GM12878 (cell line): ENCODE data around the gene OLFML3. TPM values are rescaled to one million over a fixed set of nuclear protein-coding genes. Genes with fewer than 3 reads are reported as not detected.

ENCODE experiments used
- ATAC-seq: fragments of 200-7000 bp; cut with Tn5 transposase; 3 replicates; pipeline ENCODE4 v1.9.1; 2020; ENCODE audit warnings: mild to moderate bottlenecking, moderate library complexity
- BruUV-seq: library from RNA; stranded (reverse); fragments of 400-500 nt; replicated peaks from 2 replicates; lab custom pipeline; 2021; lab: Mats Ljungman, UMichigan
- CTCF ChIA-PET: fragments of 300-600 bp; sonication (Branson Sonifier 250); formaldehyde crosslinking; extraction: SDS; loops from one replicate; lab custom pipeline; 2021; ENCODE audit warnings: inconsistent platforms; lab: Yijun Ruan, JAX
- POLR2A ChIA-PET: fragments of 350-600 bp; formaldehyde crosslinking; extraction: SDS; loops from one replicate; lab custom pipeline; 2021; ENCODE audit warnings: inconsistent platforms; lab: Charles Lee
- RAD21 ChIA-PET: fragments of 300-600 bp; sonication (Branson Sonifier 250); formaldehyde crosslinking; loops from one replicate; lab custom pipeline; 2023; ENCODE audit warnings: antibody characterized with exemption; ENCODE audit not compliant: unreplicated experiment; lab: Charles Lee
- SMC1A ChIA-PET: fragments of 300-600 bp; sonication (Branson Sonifier 250); formaldehyde crosslinking; loops from one replicate; lab custom pipeline; 2023; ENCODE audit not compliant: unreplicated experiment, uncharacterized antibody; lab: Charles Lee
- DNase-seq: peaks from one replicate; pipeline ENCODE4 v3.0.0-alpha.2; 2011; ENCODE audit warnings: low read depth, low spot score
- FAIRE-seq: peaks from 3 replicates; lab custom pipeline; 2011; peaks lifted over from hg19 to GRCh38; lab: Jason Lieb, UNC
- H2AFZ ChIP-seq: 2 replicates; pipeline ENCODE4 v1.6.0; 2011; ENCODE audit warnings: low read depth, low read length, control low read depth; ENCODE audit not compliant: control insufficient read depth
- H3K27ac ChIP-seq: 2 replicates; pipeline ENCODE4 v1.5.1; 2011; ENCODE audit warnings: control low read depth; ENCODE audit not compliant: control insufficient read depth, insufficient read depth
- H3K27me3 ChIP-seq, 2 experiments: replicated peaks in 1 of 2; 2 replicates each; pipeline versions ENCODE4 v1.6.0 to v1.6.1; 2011; ENCODE audit warnings: low read length in 1 of 2; ENCODE audit not compliant: control insufficient read depth in 2 of 2, insufficient read depth in 2 of 2
- H3K36me3 ChIP-seq, 2 experiments: 2 replicates each; pipeline ENCODE4 v1.5.1; 2011; ENCODE audit warnings: low read length in 1 of 2; ENCODE audit not compliant: control insufficient read depth in 2 of 2, insufficient read depth in 2 of 2
- H3K4me1 ChIP-seq: 2 replicates; pipeline ENCODE4 v1.6.1; 2011; ENCODE audit warnings: mild to moderate bottlenecking, low read length, moderate library complexity, mixed read lengths; ENCODE audit not compliant: control insufficient read depth, insufficient read depth
- H3K4me2 ChIP-seq: 2 replicates; pipeline ENCODE4 v1.6.0; 2011; ENCODE audit warnings: control low read depth; ENCODE audit not compliant: control insufficient read depth, insufficient read depth
- H3K4me3 ChIP-seq: fragments of 200-600 bp; sonication (generic); 2 replicates; pipeline ENCODE4 v1.5.1; 2016
- H3K79me2 ChIP-seq: 2 replicates; pipeline ENCODE4 v1.6.0; 2011; ENCODE audit warnings: low read length; ENCODE audit not compliant: control insufficient read depth, insufficient read depth
- H3K9ac ChIP-seq: 2 replicates; pipeline ENCODE4 v1.8.0; 2011; ENCODE audit warnings: low read length, control low read depth, mixed read lengths; ENCODE audit not compliant: control insufficient read depth, insufficient read depth
- H3K9me3 ChIP-seq: replicated peaks from 3 replicates; pipeline ENCODE4 v1.5.1; 2011; ENCODE audit warnings: mild to moderate bottlenecking, low read length; ENCODE audit not compliant: control insufficient read depth, insufficient read depth
- H4K20me1 ChIP-seq: 2 replicates; pipeline ENCODE4 v1.6.0; 2011; ENCODE audit not compliant: control insufficient read depth, insufficient read depth
- CBX5 ChIP-seq: sonication (generic); IDR thresholded peaks from 2 replicates; pipeline ENCODE4 v1.6.1; 2016; ENCODE audit warnings: low read depth, moderate library complexity, mild to moderate bottlenecking, inconsistent platforms
- GATAD2B ChIP-seq: fragments of 450-650 bp; conservative IDR thresholded peaks from 2 replicates; pipeline ENCODE4 v1.6.1; 2017; ENCODE audit warnings: low read depth, mild to moderate bottlenecking, moderate library complexity
- PAX8 ChIP-seq: fragments of 450-650 bp; IDR thresholded peaks from 2 replicates; pipeline ENCODE4 v1.6.1; 2017; ENCODE audit warnings: mild to moderate bottlenecking, moderate library complexity
- RB1 ChIP-seq: fragments of 450-650 bp; formaldehyde crosslinking; IDR thresholded peaks from 2 replicates; pipeline ENCODE4 v1.6.1; 2017; ENCODE audit warnings: mild to moderate bottlenecking, borderline replicate concordance
- SMAD5 ChIP-seq: IDR thresholded peaks from 2 replicates; pipeline ENCODE4 v1.6.1; 2016; ENCODE audit warnings: antibody characterized with exemption, low read depth
- SREBF2 ChIP-seq: IDR thresholded peaks from 2 replicates; pipeline ENCODE4 v1.6.1; 2012; ENCODE audit warnings: mild to moderate bottlenecking, low read length
- WGBS: methylation state at CpG from one replicate; pipeline ENCODE4 v1.1.6; 2016; ENCODE audit warnings: low lambda C conversion rate; ENCODE audit not compliant: insufficient replicate concordance, insufficient coverage; ENCODE audit errors: missing lambda C conversion rate; 5-methylcytosine and 5-hydroxymethylcytosine counted together
- in situ Hi-C: fragments of 300-500 bp; cut with MboI; formaldehyde crosslinking; loops from 9 replicates; pipeline ENCODE4 v1.14.3; 2018; ENCODE audit warnings: mixed read lengths
- intact Hi-C: fragments of 100-400 bp; cut with micrococcal nuclease; formaldehyde crosslinking; loops from one replicate; pipeline ENCODE4 v1.14.2; 2022; ENCODE audit not compliant: unreplicated experiment
- polyA plus RNA-seq, 11 experiments: library from polyadenylated mRNA; depleted of rRNA in 4 of 11; unstranded in 6 of 11; stranded (reverse) in 5 of 11; fragments of >200 nt; fragmentation: Nextera tagmentation in 4 of 11; fragmentation: Illumina TruSeq in 1 of 11; extraction: Ambion mirVana in 4 of 11; extraction: Trizol in 1 of 11; gene quantifications; 1 replicate in 1 of 11; 2 replicates in 10 of 11; pipeline versions ENCODE4 v1.2.1 to v1.2.3, GENCODE V29; 2011 to 2016; ENCODE audit warnings: inconsistent platforms in 2 of 11, missing spikeins in 2 of 11, low read depth in 1 of 11
- total RNA-seq, 4 experiments: library from RNA; depleted of rRNA in 3 of 4; stranded (reverse); fragments of >200 nt in 3 of 4; fragmentation: Illumina TruSeq in 1 of 4; extraction: Trizol in 1 of 4; gene quantifications; 2 replicates each; pipeline versions ENCODE4 v1.2.1 to v1.2.3, GENCODE V29; 2013 to 2021

Gene OLFML3
- total and polyA plus RNA-seq, 10 of the 15 experiments (the other 5 are each of a cell fraction or from before 2014, with no cell fraction given), result 0.03 TPM; not detected in 9

DNA sequence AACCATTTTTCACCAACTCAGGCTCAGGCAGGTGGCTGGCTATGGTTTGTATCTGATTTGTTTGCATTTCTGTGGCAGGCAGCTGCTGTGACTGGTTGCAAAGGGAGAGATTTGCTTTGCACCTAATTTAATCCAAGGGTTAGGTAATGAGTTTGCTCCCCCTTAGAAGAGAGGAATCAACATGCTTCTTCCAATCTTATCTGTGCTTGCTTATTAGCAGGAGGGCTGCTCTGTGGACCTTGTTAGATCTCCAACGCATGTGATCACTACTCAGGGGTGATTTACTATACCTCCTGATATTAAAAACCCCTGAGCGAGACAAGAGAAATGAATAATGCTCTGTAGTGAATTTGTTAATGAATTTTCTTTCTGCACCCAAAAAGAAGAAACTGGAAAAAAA lies 20.5 kb downstream of the OLFML3 start:
- TF ChIP-seq PAX8 (no peak), RB1 (no peak)
- Histone ChIP-seq H3K4me1 (no peaks in the 10 kb centered on the region), H4K20me1 (no peaks in the 10 kb centered on the region), H3K36me3 (no peaks in the 10 kb centered on the region), H3K9me3 (peaks cover 3% of the 10 kb centered on the region; the same call in 2 of the 3 replicates), H3K4me3 (no peak overlapping the region), H3K9ac (no peak overlapping the region), H3K4me2 (no peak overlapping the region), H3K27me3 (no peaks in the 10 kb centered on the region), H2AFZ (no peak overlapping the region), H3K27ac (no peak overlapping the region), H3K79me2 (no peaks in the 10 kb centered on the region)
- WGBS, result 55% methylated on average over 2 of the region's 2 CpGs
- ChIA-PET RAD21 (no interaction called here), POLR2A (no interaction called here), SMC1A (interaction anchor here (0.7 kb wide), 1 partner anchor 36 kb away, joined by 3 read pairs; no protein-coding TSS in a partner anchor), CTCF (interaction anchor here (0.8 kb wide), 1 partner anchor 283 kb away, joined by 3 read pairs; no protein-coding TSS in a partner anchor)
- no peak for DNase-seq
- in situ Hi-C loops, result no loop called here
- FAIRE-seq, result no peak
- ATAC-seq, result no peak
- BruUV-seq, result no TSS peak
- intact Hi-C loops, result no loop called here

GRCh38 chr1:114000406-114000805 lies 21.1 kb downstream of the OLFML3 start:
- no peak overlapping the region for H3K4me3 ChIP-seq

More at GRCh38 chr1:114000406-114000805, 21.1 kb downstream of the OLFML3 start:
- no peak overlapping the region for H3K4me2 ChIP-seq
- H2AFZ ChIP-seq, result no peak overlapping the region
- no peaks in the 10 kb centered on the region for H3K27me3 ChIP-seq
- intact Hi-C loops, result no loop called here
- ChIA-PET SMC1A (interaction anchor here (0.7 to 1.7 kb wide), 4 partner anchors 8 to 35 kb away, joined by 3 to 7 read pairs (median 4); partner anchors contain the start of gene OLFML3), POLR2A (no interaction called here), RAD21 (interaction anchor here (1.1 kb wide), 1 partner anchor 283 kb away, joined by 3 read pairs; no protein-coding TSS in a partner anchor), CTCF (interaction anchor here (0.8 to 1.2 kb wide), 2 partner anchors 11 to 282 kb away, joined by 3 read pairs; no protein-coding TSS in a partner anchor)
- H3K9ac ChIP-seq, result no peak overlapping the region
- no peaks in the 10 kb centered on the region for H3K36me3 ChIP-seq
- H4K20me1 ChIP-seq, result no peaks in the 10 kb centered on the region
- TF ChIP-seq GATAD2B, result no peak
- no peak for TF ChIP-seq SMAD5
- no peak for TF ChIP-seq SREBF2
- no peak for TF ChIP-seq CBX5
- DNase-seq, result no peak
- no peak for FAIRE-seq
- no peaks in the 10 kb centered on the region for H3K4me1 ChIP-seq
- no TSS peak for BruUV-seq
- no peaks in the 10 kb centered on the region for H3K79me2 ChIP-seq
- H3K9me3 ChIP-seq, result peaks cover 3% of the 10 kb centered on the region; the same call in 2 of the 3 replicates
- ATAC-seq, result no peak
- no peak overlapping the region for H3K27ac ChIP-seq
- in situ Hi-C loops, result no loop called here
